Gastroesophageal sphincter (tissue), 3 donors: ENCODE measurements around the gene CLEC2D.
"Not testable (repeated sequence)": the region's sequence is repeated elsewhere in the genome, so short reads cannot be mapped to it uniquely, and the experiment has no call there.

ENCODE experiments used
- CTCF ChIP-seq, 4 experiments: fragments of 200-600 bp in 2 of 4; fragments of 450-650 bp in 2 of 4; sonication (generic) in 1 of 4; IDR thresholded peaks; one replicate each; pipeline ENCODE4 v1.5.1; 2017 to 2019; ENCODE audit warnings: antibody characterized with exemption in 4 of 4, mild to moderate bottlenecking in 2 of 4, moderate library complexity in 2 of 4
- EP300 ChIP-seq: sonication (generic); formaldehyde crosslinking; IDR thresholded peaks from one replicate; pipeline ENCODE4 v1.6.1; 2017; ENCODE audit warnings: antibody characterized with exemption, mild to moderate bottlenecking
- POLR2A ChIP-seq, 2 donors: fragments of 450-650 bp; IDR thresholded peaks; one replicate each; pipeline ENCODE4 v1.6.1; 2017; ENCODE audit warnings: antibody characterized with exemption in 2 of 2, mild to moderate bottlenecking in 2 of 2, moderate library complexity in 1 of 2

DNA sequence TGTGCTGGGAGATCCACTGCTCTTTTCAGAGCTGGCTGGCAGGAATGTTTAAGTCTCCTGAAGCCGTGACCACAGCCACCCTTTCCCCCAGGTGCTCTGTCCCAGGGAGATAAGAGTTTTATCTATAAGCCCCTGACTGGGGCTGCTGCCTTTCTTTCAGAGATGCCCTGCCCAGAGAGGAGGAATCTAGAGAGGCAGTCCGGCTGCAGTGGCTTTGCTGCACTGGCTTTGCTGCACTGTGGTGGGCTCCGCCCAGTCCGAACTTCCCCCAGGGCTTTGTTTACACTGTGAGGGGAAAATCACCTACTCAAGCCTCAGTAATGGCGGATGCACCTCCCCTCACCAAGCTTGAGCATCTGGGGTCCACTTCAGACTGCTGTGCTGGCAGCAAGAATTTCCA lies 15.9 kb downstream of the CLEC2D start:
- not testable (repeated sequence) for TF ChIP-seq EP300; CTCF (IDR thresholded peaks at IDR 0.05); POLR2A (IDR thresholded peaks at IDR 0.05)
